ENCODE results near the gene SLC22A23. TPM values are rescaled to one million over a fixed set of nuclear protein-coding genes. Genes with fewer than 3 reads are reported as not detected.

SLC22A23 gene
- total RNA-seq, 2 experiments from 2014 or later = not detected

- POLR2A ChIA-PET = no interaction called here
- CTCF ChIA-PET (ENCODE audit: unreplicated experiment) = no interaction called here
Measured at GRCh38 chr6:3408665-3409064, 48.2 kb downstream of the SLC22A23 start.

GRCh38 chr6:3407840-3408239 lies 49.0 kb downstream of the SLC22A23 start:
- no peak overlapping the region for H3K4me2 ChIP-seq (ENCODE audit: low read length)
- CTCF ChIA-PET (ENCODE audit: unreplicated experiment) = no interaction called here
- H3K9me2 ChIP-seq (ENCODE audit: insufficient read depth, low read length) = no peaks in the 10 kb centered on the region
- H2AFZ ChIP-seq (ENCODE audit: low read length) = no peak overlapping the region
- H3K4me1 ChIP-seq (ENCODE audit: insufficient read depth, low read length, poor library complexity, severe bottlenecking) = no peaks in the 10 kb centered on the region
- POLR2A ChIA-PET = no interaction called here
- H3K36me3 ChIP-seq (ENCODE audit: insufficient read depth, low read length) = no peaks in the 10 kb centered on the region
- no peak overlapping the region for H3K27ac ChIP-seq (ENCODE audit: low read depth, low read length, poor library complexity, severe bottlenecking)
- no TSS peak for BruUV-seq (replicated peaks)
- no peak for DNase-seq (ENCODE audit: low spot score)
- intact Hi-C loops (cut with micrococcal nuclease; ENCODE audit: unreplicated experiment) = no loop called here
- H3K4me3 ChIP-seq (ENCODE audit: low read depth, low read length, poor library complexity, severe bottlenecking) = no peak overlapping the region
- H4K20me1 ChIP-seq (ENCODE audit: insufficient read depth, low read length) = no peaks in the 10 kb centered on the region
- TF ChIP-seq CTCF (conservative IDR thresholded peaks at IDR 0.05; ENCODE audit: low read length) (no peak), EZH2phosphoT487 (IDR thresholded peaks at IDR 0.05; ENCODE audit: borderline replicate concordance, low read depth, low read length) (no peak)
- no peaks in the 10 kb centered on the region for H3K9me3 ChIP-seq (ENCODE audit: low read length)
- H3K79me2 ChIP-seq (ENCODE audit: insufficient read depth, low read depth, low read length) = no peaks in the 10 kb centered on the region

More at GRCh38 chr6:3408665-3409064, 48.2 kb downstream of the SLC22A23 start:
- H4K20me1 ChIP-seq (ENCODE audit: insufficient read depth, low read length) = no peaks in the 10 kb centered on the region
- no peak for TF ChIP-seq EZH2phosphoT487 (IDR thresholded peaks at IDR 0.05; ENCODE audit: borderline replicate concordance, low read depth, low read length)
- TF ChIP-seq CTCF (conservative IDR thresholded peaks at IDR 0.05; ENCODE audit: low read length) = no peak
- intact Hi-C loops (cut with micrococcal nuclease; ENCODE audit: unreplicated experiment) = no loop called here
- no peaks in the 10 kb centered on the region for H3K9me2 ChIP-seq (ENCODE audit: insufficient read depth, low read length)
- H3K27ac ChIP-seq (ENCODE audit: low read depth, low read length, poor library complexity, severe bottlenecking) = no peak overlapping the region
- H3K4me2 ChIP-seq (ENCODE audit: low read length) = no peak overlapping the region
- BruUV-seq (replicated peaks) = no TSS peak
- H3K9me3 ChIP-seq (ENCODE audit: low read length) = no peaks in the 10 kb centered on the region
- no peaks in the 10 kb centered on the region for H3K4me1 ChIP-seq (ENCODE audit: insufficient read depth, low read length, poor library complexity, severe bottlenecking)
- DNase-seq (ENCODE audit: low spot score) = no peak
- H3K79me2 ChIP-seq (ENCODE audit: insufficient read depth, low read depth, low read length) = no peaks in the 10 kb centered on the region
- no peaks in the 10 kb centered on the region for H3K36me3 ChIP-seq (ENCODE audit: insufficient read depth, low read length)
- no peak overlapping the region for H2AFZ ChIP-seq (ENCODE audit: low read length)
- H3K4me3 ChIP-seq (ENCODE audit: low read depth, low read length, poor library complexity, severe bottlenecking) = no peak overlapping the region

- no peaks in the 10 kb centered on the region for H3K4me1 ChIP-seq (ENCODE audit: insufficient read depth, low read length, poor library complexity, severe bottlenecking)
- DNase-seq (ENCODE audit: low spot score) = no peak
- H3K36me3 ChIP-seq (ENCODE audit: insufficient read depth, low read length) = no peaks in the 10 kb centered on the region
- no peaks in the 10 kb centered on the region for H4K20me1 ChIP-seq (ENCODE audit: insufficient read depth, low read length)
- no peak overlapping the region for H3K4me3 ChIP-seq (ENCODE audit: low read depth, low read length, poor library complexity, severe bottlenecking)
- TF ChIP-seq CTCF (conservative IDR thresholded peaks at IDR 0.05; ENCODE audit: low read length) = no peak
- no peak for TF ChIP-seq EZH2phosphoT487 (IDR thresholded peaks at IDR 0.05; ENCODE audit: borderline replicate concordance, low read depth, low read length)
- CTCF ChIA-PET (ENCODE audit: unreplicated experiment) = no interaction called here
- no peak overlapping the region for H3K27ac ChIP-seq (ENCODE audit: low read depth, low read length, poor library complexity, severe bottlenecking)
- no peaks in the 10 kb centered on the region for H3K79me2 ChIP-seq (ENCODE audit: insufficient read depth, low read depth, low read length)
- intact Hi-C loops (cut with micrococcal nuclease; ENCODE audit: unreplicated experiment) = no loop called here
- H2AFZ ChIP-seq (ENCODE audit: low read length) = no peak overlapping the region
- no peak overlapping the region for H3K4me2 ChIP-seq (ENCODE audit: low read length)
- H3K9me3 ChIP-seq (ENCODE audit: low read length) = no peaks in the 10 kb centered on the region
- no TSS peak for BruUV-seq (replicated peaks)
- POLR2A ChIA-PET = interaction anchor here (0.6 kb wide), 1 partner anchor 361 kb away, joined by 3 read pairs; no protein-coding TSS in a partner anchor
- no peaks in the 10 kb centered on the region for H3K9me2 ChIP-seq (ENCODE audit: insufficient read depth, low read length)
Measured at GRCh38 chr6:3406891-3407809, 49.7 kb downstream of the SLC22A23 start.
